Uterus (tissue), 4 donors: ENCODE measurements around the gene SDC1. TPM values are rescaled to one million over a fixed set of nuclear protein-coding genes. Genes with fewer than 3 reads are reported as not detected.

Source experiments
- DNase-seq, 2 donors: peaks; one replicate each; pipeline ENCODE4 v3.0.0-alpha.2; 2019 to 2020
- H3K27ac ChIP-seq, 2 donors: fragments of 200-600 bp; sonication (generic); 1 replicate in 1 of 2; 2 replicates in 1 of 2; pipeline ENCODE4 v1.5.1; 2016 to 2018
- H3K27me3 ChIP-seq, 2 donors: fragments of 200-600 bp; sonication (generic); one replicate each; pipeline ENCODE4 v1.5.1; 2018 to 2019; ENCODE audit warnings: control low read depth in 1 of 2
- H3K36me3 ChIP-seq, 2 donors: fragments of 200-600 bp; sonication (generic); one replicate each; pipeline ENCODE4 v1.5.1; 2019; ENCODE audit warnings: control low read depth in 1 of 2
- H3K4me1 ChIP-seq, 2 donors: fragments of 200-600 bp; sonication (generic); one replicate each; pipeline ENCODE4 v1.5.1; 2018 to 2019; ENCODE audit warnings: control low read depth in 1 of 2
- H3K4me3 ChIP-seq, 2 donors: fragments of 200-600 bp; sonication (generic); 1 replicate in 1 of 2; 2 replicates in 1 of 2; pipeline ENCODE4 v1.5.1; 2018 to 2019; ENCODE audit warnings: mild to moderate bottlenecking in 1 of 2
- H3K9me3 ChIP-seq, 2 donors: fragments of 200-600 bp; sonication (generic); one replicate each; pipeline ENCODE4 v1.5.1; 2019; ENCODE audit warnings: control low read depth in 1 of 2
- CTCF ChIP-seq, 4 experiments: fragments of 200-600 bp in 2 of 4; fragments of 450-650 bp in 2 of 4; sonication (generic) in 2 of 4; IDR thresholded peaks; one replicate each; pipeline ENCODE4 v1.5.1; 2016 to 2019; ENCODE audit warnings: antibody characterized with exemption in 4 of 4, mild to moderate bottlenecking in 2 of 4, moderate library complexity in 1 of 4
- POLR2A ChIP-seq, 2 donors: fragments of 450-650 bp; IDR thresholded peaks; one replicate each; pipeline ENCODE4 v1.6.1; 2016; ENCODE audit warnings: antibody characterized with exemption in 2 of 2, mild to moderate bottlenecking in 1 of 2, moderate library complexity in 1 of 2
- intact Hi-C: fragments of 100-400 bp; cut with DNase I; formaldehyde crosslinking; loops from one replicate; pipeline ENCODE4 v1.15.1; 2023; ENCODE audit warnings: low total_unique reads
- total RNA-seq, 4 donors: library from RNA; depleted of rRNA in 3 of 4; stranded (reverse); fragments of >200 nt in 3 of 4; gene quantifications; one replicate each; pipeline versions ENCODE4 v1.1.0 to v1.2.4, GENCODE V29; 2014 to 2023
- donor health status: DM: yes; HTN: yes; CAD: no.

The SDC1 gene
- total RNA-seq, 4 donors from 2014 or later: 0.29 to 30.1 (median 3.0) TPM; not detected in 1

GRCh38 chr2:20219763-20220380 lies 5.1 kb downstream of the SDC1 start:
- H3K4me3 ChIP-seq: no peak overlapping the region
- H3K9me3 ChIP-seq: no peaks in the 10 kb centered on the region
- TF ChIP-seq CTCF (IDR thresholded peaks at IDR 0.05) (no peak), POLR2A (IDR thresholded peaks at IDR 0.05) (no peak)
- no peaks in the 10 kb centered on the region for H3K27me3 ChIP-seq
- H3K36me3 ChIP-seq: no peaks in the 10 kb centered on the region
- no peak overlapping the region for H3K27ac ChIP-seq
- intact Hi-C loops: no loop called here
- H3K4me1 ChIP-seq: peaks cover 0 to 12% of the 10 kb centered on the region in 2 donors
- no peak for DNase-seq

GRCh38 chr2:20218331-20219320 lies 6.3 kb downstream of the SDC1 start:
- DNase-seq: no peak
- Histone ChIP-seq H3K36me3 (no peaks in the 10 kb centered on the region), H3K27ac (no peak overlapping the region), H3K4me1 (peaks cover 0 to 5% of the 10 kb centered on the region in 2 donors), H3K9me3 (no peaks in the 10 kb centered on the region), H3K27me3 (no peaks in the 10 kb centered on the region), H3K4me3 (no peak overlapping the region)
- TF ChIP-seq POLR2A (IDR thresholded peaks at IDR 0.05) (no peak), CTCF (IDR thresholded peaks at IDR 0.05) (no peak)
- intact Hi-C loops: no loop called here

GRCh38 chr2:20217041-20217970 lies 7.6 kb downstream of the SDC1 start:
- TF ChIP-seq POLR2A (IDR thresholded peaks at IDR 0.05): no peak
- no peak for TF ChIP-seq CTCF (IDR thresholded peaks at IDR 0.05)
- Histone ChIP-seq H3K36me3 (no peaks in the 10 kb centered on the region), H3K4me1 (no peaks in the 10 kb centered on the region), H3K27ac (no peak overlapping the region), H3K4me3 (no peak overlapping the region), H3K9me3 (no peaks in the 10 kb centered on the region), H3K27me3 (no peaks in the 10 kb centered on the region)
- no peak for DNase-seq
- intact Hi-C loops: no loop called here

GRCh38 chr2:20216130-20217025 lies 8.6 kb downstream of the SDC1 start:
- Histone ChIP-seq H3K9me3 (no peaks in the 10 kb centered on the region), H3K27ac (no peak overlapping the region), H3K27me3 (no peaks in the 10 kb centered on the region), H3K4me1 (no peaks in the 10 kb centered on the region), H3K36me3 (no peaks in the 10 kb centered on the region), H3K4me3 (no peak overlapping the region)
- TF ChIP-seq CTCF (IDR thresholded peaks at IDR 0.05) (no peak), POLR2A (IDR thresholded peaks at IDR 0.05) (no peak)
- intact Hi-C loops: no loop called here
- no peak for DNase-seq
